ENCODE data around the gene MAD1L1. TPM values are rescaled to one million over a fixed set of nuclear protein-coding genes. Genes with fewer than 3 reads are reported as not detected.

MAD1L1 gene
- total and polyA plus RNA-seq, 2 donors (not counting 1 experiment from before 2014, with no cell fraction given), result 9.8 to 29.4 TPM

- peaks cover 18% of the 10 kb centered on the region for H3K36me3 ChIP-seq (ENCODE audit: control insufficient read depth, insufficient read depth, low read length)
- no peak for DNase-seq (ENCODE audit: low read depth in 2 of 2)
- no peak for TF ChIP-seq EZH2 (IDR thresholded peaks at IDR 0.05; ENCODE audit: low read length, missing control alignments)
- no peak for TF ChIP-seq CTCF (conservative IDR thresholded peaks at IDR 0.05 in 1 of 2, IDR thresholded peaks at IDR 0.05 in 1 of 2; ENCODE audit: low read depth in 1 of 2, low read length in 2 of 2)
- peaks cover 22% of the 10 kb centered on the region for H3K79me2 ChIP-seq (ENCODE audit: control insufficient read depth, insufficient read depth, low read length)
- H3K27ac ChIP-seq (ENCODE audit: insufficient read depth, low read length), result no peak overlapping the region
- no peaks in the 10 kb centered on the region for H3K27me3 ChIP-seq (ENCODE audit: control insufficient read depth, insufficient read depth, low read length)
- H3K9ac ChIP-seq (ENCODE audit: insufficient read depth, low read length), result no peak overlapping the region
- H3K4me3 ChIP-seq (replicated peaks in 1 of 4; ENCODE audit: control extremely low read depth in 1 of 4, insufficient read depth in 1 of 4, low read depth in 3 of 4, low read length in 4 of 4), result no peak overlapping the region
- H2AFZ ChIP-seq (ENCODE audit: low read length), result no peak overlapping the region
- H3K9me3 ChIP-seq (ENCODE audit: control insufficient read depth, insufficient read depth, low read depth, low read length), result no peaks in the 10 kb centered on the region
- H3K4me1 ChIP-seq (ENCODE audit: control insufficient read depth, extremely low read depth, insufficient read depth, low read length), result peaks cover 7% of the 10 kb centered on the region
- no peak overlapping the region for H3K4me2 ChIP-seq (ENCODE audit: extremely low read depth, insufficient read depth, low read length)
- no peaks in the 10 kb centered on the region for H4K20me1 ChIP-seq (ENCODE audit: control insufficient read depth, extremely low read depth, insufficient read depth, low read length)
Measured at GRCh38 chr7:2239242-2239641, 6.5 kb upstream of the MAD1L1 start.

DNA sequence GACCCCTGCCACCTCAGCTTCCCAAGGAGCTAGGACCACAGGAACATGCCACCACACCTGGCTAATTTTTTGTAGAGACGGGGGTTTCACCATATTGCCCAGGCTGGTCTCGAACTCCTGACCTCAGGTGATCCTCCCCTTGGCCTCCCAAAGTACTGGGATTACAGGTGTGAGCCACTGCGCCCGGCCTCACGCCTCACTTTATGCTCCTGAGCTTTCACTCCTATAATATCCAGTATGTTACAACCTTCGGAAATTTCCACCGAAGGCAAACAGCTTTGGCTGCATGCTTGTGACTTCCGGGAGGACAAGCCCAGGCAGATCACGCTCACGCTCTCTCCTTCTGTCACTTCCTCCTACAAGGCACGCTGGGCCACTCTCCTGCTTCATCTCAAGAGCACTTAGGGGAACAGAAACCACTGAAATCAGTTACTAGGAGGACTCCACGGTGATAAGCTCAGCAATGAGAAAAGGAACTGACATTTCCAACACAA, 4.4 kb upstream of the MAD1L1 start:
- Histone ChIP-seq H4K20me1 (ENCODE audit: control insufficient read depth, extremely low read depth, insufficient read depth, low read length) (no peaks in the 10 kb centered on the region), H3K9me3 (ENCODE audit: control insufficient read depth, insufficient read depth, low read depth, low read length) (no peaks in the 10 kb centered on the region), H3K36me3 (ENCODE audit: control insufficient read depth, insufficient read depth, low read length) (peaks cover 18% of the 10 kb centered on the region), H3K4me2 (ENCODE audit: extremely low read depth, insufficient read depth, low read length) (no peak overlapping the region), H3K79me2 (ENCODE audit: control insufficient read depth, insufficient read depth, low read length) (peaks cover 25% of the 10 kb centered on the region), H2AFZ (ENCODE audit: low read length) (no peak overlapping the region), H3K4me3 (replicated peaks in 1 of 4; ENCODE audit: control extremely low read depth in 1 of 4, insufficient read depth in 1 of 4, low read depth in 3 of 4, low read length in 4 of 4) (no peak overlapping the region), H3K9ac (ENCODE audit: insufficient read depth, low read length) (no peak overlapping the region), H3K27me3 (ENCODE audit: control insufficient read depth, insufficient read depth, low read length) (no peaks in the 10 kb centered on the region), H3K27ac (ENCODE audit: insufficient read depth, low read length) (no peak overlapping the region), H3K4me1 (ENCODE audit: control insufficient read depth, extremely low read depth, insufficient read depth, low read length) (peaks cover 3% of the 10 kb centered on the region)
- TF ChIP-seq CTCF (conservative IDR thresholded peaks at IDR 0.05 in 1 of 2, IDR thresholded peaks at IDR 0.05 in 1 of 2; ENCODE audit: low read depth in 1 of 2, low read length in 2 of 2) (no peak), EZH2 (IDR thresholded peaks at IDR 0.05; ENCODE audit: low read length, missing control alignments) (no peak)
- DNase-seq (ENCODE audit: low read depth in 2 of 2), result no peak

DNA sequence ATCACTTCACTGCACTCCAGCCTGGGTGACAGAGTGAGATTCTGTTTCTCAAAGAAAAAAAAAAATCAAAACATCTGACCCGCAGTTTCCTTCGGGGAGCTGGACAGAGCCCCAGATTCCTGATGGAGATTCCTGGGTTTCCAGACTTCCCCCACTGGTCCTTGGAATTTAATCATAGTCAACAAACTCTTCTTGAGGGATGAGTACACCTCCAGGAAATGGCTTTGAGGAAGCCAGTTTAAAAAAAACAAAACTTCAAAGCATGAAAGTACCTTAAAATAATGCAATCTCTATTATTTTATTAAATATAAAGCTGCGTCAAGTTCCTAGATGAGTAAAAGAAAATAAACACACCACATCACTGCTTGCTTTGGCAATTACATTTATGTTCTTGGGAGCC, 1.2 kb upstream of the MAD1L1 start:
- H3K36me3 ChIP-seq (ENCODE audit: control insufficient read depth, insufficient read depth, low read length), result peaks cover 23% of the 10 kb centered on the region
- no peak overlapping the region for H3K9ac ChIP-seq (ENCODE audit: insufficient read depth, low read length)
- TF ChIP-seq CTCF (conservative IDR thresholded peaks at IDR 0.05 in 1 of 2, IDR thresholded peaks at IDR 0.05 in 1 of 2; ENCODE audit: low read depth in 1 of 2, low read length in 2 of 2) (no peak), EZH2 (IDR thresholded peaks at IDR 0.05; ENCODE audit: low read length, missing control alignments) (no peak)
- no peak overlapping the region for H3K4me3 ChIP-seq (replicated peaks in 1 of 4; ENCODE audit: control extremely low read depth in 1 of 4, insufficient read depth in 1 of 4, low read depth in 3 of 4, low read length in 4 of 4)
- no peak overlapping the region for H2AFZ ChIP-seq (ENCODE audit: low read length)
- H3K9me3 ChIP-seq (ENCODE audit: control insufficient read depth, insufficient read depth, low read depth, low read length), result no peaks in the 10 kb centered on the region
- no peaks in the 10 kb centered on the region for H4K20me1 ChIP-seq (ENCODE audit: control insufficient read depth, extremely low read depth, insufficient read depth, low read length)
- DNase-seq (ENCODE audit: low read depth in 2 of 2), result peak in 1 of 2 donors; percentile 72
- no peak overlapping the region for H3K27ac ChIP-seq (ENCODE audit: insufficient read depth, low read length)
- H3K4me1 ChIP-seq (ENCODE audit: control insufficient read depth, extremely low read depth, insufficient read depth, low read length), result peaks cover 5% of the 10 kb centered on the region
- peak overlapping the region; percentile 35 for H3K4me2 ChIP-seq (ENCODE audit: extremely low read depth, insufficient read depth, low read length)
- no peaks in the 10 kb centered on the region for H3K27me3 ChIP-seq (ENCODE audit: control insufficient read depth, insufficient read depth, low read length)
- peaks cover 24% of the 10 kb centered on the region for H3K79me2 ChIP-seq (ENCODE audit: control insufficient read depth, insufficient read depth, low read length)

All from fibroblast of lung (primary cell).